ENCODE data around the gene ZC3HAV1L.

ZC3HAV1L gene

DNA sequence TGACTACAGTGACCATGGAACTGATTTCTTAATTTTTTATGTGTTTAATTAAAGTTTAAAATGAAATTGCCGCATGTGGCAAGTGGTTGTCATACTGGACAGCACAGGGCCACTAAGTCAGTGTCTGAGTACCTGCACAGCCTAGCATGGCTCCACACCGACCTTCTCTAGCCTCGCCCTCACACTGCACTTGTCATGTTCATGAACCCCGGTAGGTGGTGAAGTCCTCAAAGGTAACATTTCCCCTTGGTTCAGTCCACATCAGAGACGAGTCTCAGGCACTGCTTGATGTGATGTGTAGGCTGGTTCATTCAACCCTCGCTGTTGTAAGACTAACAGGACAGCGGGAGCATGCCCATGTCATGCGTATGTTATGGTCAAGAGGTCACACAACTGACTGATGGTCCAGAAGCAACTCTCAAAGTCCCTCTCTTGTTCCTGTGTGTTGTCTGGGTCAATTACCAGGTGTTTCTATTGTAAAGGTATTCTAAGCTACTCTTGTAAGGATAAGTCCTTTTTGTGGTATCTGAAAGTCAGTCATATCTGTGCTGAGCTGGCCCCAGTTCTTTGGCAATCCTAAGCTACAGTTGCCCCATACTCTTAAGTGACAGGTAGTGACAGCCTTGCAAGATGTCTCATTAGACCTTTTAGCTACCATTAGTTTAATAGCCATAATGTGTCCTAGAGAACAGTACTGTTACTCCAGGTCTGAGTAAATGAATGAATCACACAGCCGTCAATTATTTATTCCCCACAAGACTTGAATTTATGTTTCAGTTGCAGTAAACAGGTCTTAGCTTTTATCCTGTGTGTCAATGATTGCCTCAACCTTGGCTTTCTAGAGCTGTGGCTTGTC lies 32.9 kb upstream of the ZC3HAV1L start:
- Histone ChIP-seq H4K12ac (ENCODE audit: low read depth, low read length) (no peak overlapping the region), H3K9me3 (ENCODE audit: insufficient read depth, low read depth, low read length) (peaks cover 3% of the 10 kb centered on the region), H3K79me2 (ENCODE audit: control insufficient read depth, insufficient read depth, low read length, poor library complexity) (no peaks in the 10 kb centered on the region), H3K4me2 (ENCODE audit: low read length) (no peak overlapping the region), H2BK12ac (ENCODE audit: low read length) (no peak overlapping the region), H2BK5ac (ENCODE audit: low read depth, low read length, poor library complexity) (no peak overlapping the region), H3K9ac (ENCODE audit: low read length) (no peak overlapping the region), H3K36me3 (ENCODE audit: control insufficient read depth in 1 of 2, insufficient read depth in 2 of 2, low read length in 2 of 2) (peaks cover 5 to 15% of the 10 kb centered on the region in 2 experiments), H3K14ac (ENCODE audit: low read length) (no peak overlapping the region), H3K79me1 (ENCODE audit: low read length) (no peaks in the 10 kb centered on the region), H3K27me3 (ENCODE audit: insufficient read depth, low read length) (no peaks in the 10 kb centered on the region), H3K18ac (ENCODE audit: low read length) (no peak overlapping the region), H3K27ac (ENCODE audit: low read depth, low read length) (no peak overlapping the region), H2AK5ac (ENCODE audit: low read length) (no peak overlapping the region), H3K4ac (ENCODE audit: low read depth, low read length) (no peak overlapping the region), H2BK120ac (ENCODE audit: insufficient read depth, low read length, poor library complexity) (no peak overlapping the region), H3K23ac (ENCODE audit: low read length) (no peak overlapping the region), H3K4me1 (ENCODE audit: control insufficient read depth in 1 of 2, insufficient read depth in 2 of 2, low read length in 2 of 2) (no peaks in the 10 kb centered on the region), H4K91ac (ENCODE audit: low read depth, low read length) (no peak overlapping the region), H3K4me3 (ENCODE audit: low read depth, low read length) (no peak overlapping the region), H2AFZ (ENCODE audit: insufficient read depth, low read length, poor library complexity) (no peak overlapping the region), H4K8ac (ENCODE audit: low read depth, low read length) (no peak overlapping the region)
- WGBS (ENCODE audit: extremely low coverage, insufficient coverage, insufficient read length) = no CpG with 5 or more reads among the region's 9 CpGs
- no peak for DNase-seq

DNA sequence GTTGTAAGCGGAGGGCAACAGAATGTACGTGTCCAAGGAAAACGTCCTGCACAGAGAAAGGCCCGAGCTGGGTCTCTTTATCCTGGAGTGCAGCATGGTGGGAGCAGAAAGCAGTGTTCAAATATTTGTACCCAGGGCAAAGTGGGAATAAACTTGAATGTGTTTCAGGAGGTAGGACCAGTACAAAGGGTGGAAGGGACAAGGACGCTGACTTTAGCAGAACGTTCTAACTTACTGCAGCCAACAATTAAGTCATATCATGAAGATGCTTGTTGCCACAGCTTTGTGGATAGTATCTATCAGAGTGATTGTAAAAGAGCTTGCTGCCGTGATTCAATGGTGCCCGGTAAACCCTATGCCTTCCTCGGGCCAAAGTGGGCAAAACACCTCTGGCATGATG lies 30.5 kb upstream of the ZC3HAV1L start:
- no peak overlapping the region for H4K12ac ChIP-seq (ENCODE audit: low read depth, low read length)

DNA sequence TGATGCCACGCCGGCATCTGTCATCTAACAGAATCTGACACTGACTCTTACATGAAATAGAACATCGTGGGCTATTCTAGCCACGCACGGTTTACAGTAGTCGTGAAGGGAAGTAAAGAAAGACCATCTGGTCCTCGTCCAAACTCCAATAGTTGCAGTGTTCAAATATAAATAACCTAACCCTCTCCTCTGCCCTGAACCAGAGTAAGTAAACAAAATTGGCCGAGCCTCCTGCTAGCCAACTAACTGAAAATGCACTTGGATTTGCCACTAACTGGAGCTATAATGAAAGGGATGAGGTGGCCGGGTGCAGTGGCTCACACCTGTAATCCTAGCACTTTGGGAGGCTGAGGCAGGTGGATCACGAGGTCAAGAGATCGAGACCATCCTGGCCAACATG lies 29.5 kb upstream of the ZC3HAV1L start:
- no peaks in the 10 kb centered on the region for H3K79me2 ChIP-seq (ENCODE audit: control insufficient read depth, insufficient read depth, low read length, poor library complexity)
- no peaks in the 10 kb centered on the region for H3K27me3 ChIP-seq (ENCODE audit: insufficient read depth, low read length)
- no peak overlapping the region for H3K27ac ChIP-seq (ENCODE audit: low read depth, low read length)
- no peak overlapping the region for H2AK5ac ChIP-seq (ENCODE audit: low read length)
- no peak overlapping the region for H3K18ac ChIP-seq (ENCODE audit: low read length)
- no CpG with 5 or more reads among the region's 11 CpGs for WGBS (ENCODE audit: extremely low coverage, insufficient coverage, insufficient read length)
- no peaks in the 10 kb centered on the region for H3K4me1 ChIP-seq (ENCODE audit: control insufficient read depth in 1 of 2, insufficient read depth in 2 of 2, low read length in 2 of 2)
- no peak for DNase-seq
- no peak overlapping the region for H3K4me2 ChIP-seq (ENCODE audit: low read length)
- H3K9ac ChIP-seq (ENCODE audit: low read length) = no peak overlapping the region
- no peak overlapping the region for H3K4me3 ChIP-seq (ENCODE audit: low read depth, low read length)
- no peak overlapping the region for H3K14ac ChIP-seq (ENCODE audit: low read length)
- no peak overlapping the region for H3K4ac ChIP-seq (ENCODE audit: low read depth, low read length)
- no peak overlapping the region for H3K23ac ChIP-seq (ENCODE audit: low read length)
- H3K9me3 ChIP-seq (ENCODE audit: insufficient read depth, low read depth, low read length) = peaks cover 3% of the 10 kb centered on the region
- H2AFZ ChIP-seq (ENCODE audit: insufficient read depth, low read length, poor library complexity) = no peak overlapping the region
- no peak overlapping the region for H2BK5ac ChIP-seq (ENCODE audit: low read depth, low read length, poor library complexity)
- no peak overlapping the region for H4K91ac ChIP-seq (ENCODE audit: low read depth, low read length)
- no peak overlapping the region for H4K12ac ChIP-seq (ENCODE audit: low read depth, low read length)
- peaks cover 5 to 13% of the 10 kb centered on the region in 2 experiments for H3K36me3 ChIP-seq (ENCODE audit: control insufficient read depth in 1 of 2, insufficient read depth in 2 of 2, low read length in 2 of 2)
- H2BK120ac ChIP-seq (ENCODE audit: insufficient read depth, low read length, poor library complexity) = no peak overlapping the region
- H3K79me1 ChIP-seq (ENCODE audit: low read length) = no peaks in the 10 kb centered on the region
- H4K8ac ChIP-seq (ENCODE audit: low read depth, low read length) = no peak overlapping the region
- no peak overlapping the region for H2BK12ac ChIP-seq (ENCODE audit: low read length)

More for the DNA sequence above, 30.5 kb upstream of the ZC3HAV1L start:
- Histone ChIP-seq H3K4me2 (ENCODE audit: low read length) (no peak overlapping the region), H3K4me1 (ENCODE audit: control insufficient read depth in 1 of 2, insufficient read depth in 2 of 2, low read length in 2 of 2) (no peaks in the 10 kb centered on the region), H3K23ac (ENCODE audit: low read length) (no peak overlapping the region), H3K14ac (ENCODE audit: low read length) (no peak overlapping the region), H3K4ac (ENCODE audit: low read depth, low read length) (no peak overlapping the region), H4K91ac (ENCODE audit: low read depth, low read length) (no peak overlapping the region), H2AFZ (ENCODE audit: insufficient read depth, low read length, poor library complexity) (no peak overlapping the region), H3K27me3 (ENCODE audit: insufficient read depth, low read length) (no peaks in the 10 kb centered on the region), H3K27ac (ENCODE audit: low read depth, low read length) (no peak overlapping the region), H3K36me3 (ENCODE audit: control insufficient read depth in 1 of 2, insufficient read depth in 2 of 2, low read length in 2 of 2) (peaks cover 5 to 13% of the 10 kb centered on the region in 2 experiments), H3K79me1 (ENCODE audit: low read length) (no peaks in the 10 kb centered on the region), H2AK5ac (ENCODE audit: low read length) (no peak overlapping the region), H3K18ac (ENCODE audit: low read length) (no peak overlapping the region), H2BK12ac (ENCODE audit: low read length) (no peak overlapping the region), H3K9ac (ENCODE audit: low read length) (no peak overlapping the region), H3K79me2 (ENCODE audit: control insufficient read depth, insufficient read depth, low read length, poor library complexity) (no peaks in the 10 kb centered on the region), H2BK120ac (ENCODE audit: insufficient read depth, low read length, poor library complexity) (no peak overlapping the region), H3K9me3 (ENCODE audit: insufficient read depth, low read depth, low read length) (peaks cover 3% of the 10 kb centered on the region), H4K8ac (ENCODE audit: low read depth, low read length) (no peak overlapping the region), H3K4me3 (ENCODE audit: low read depth, low read length) (no peak overlapping the region), H2BK5ac (ENCODE audit: low read depth, low read length, poor library complexity) (no peak overlapping the region)
- DNase-seq = no peak
- WGBS (ENCODE audit: extremely low coverage, insufficient coverage, insufficient read length) = no CpG with 5 or more reads among the region's 9 CpGs

DNA sequence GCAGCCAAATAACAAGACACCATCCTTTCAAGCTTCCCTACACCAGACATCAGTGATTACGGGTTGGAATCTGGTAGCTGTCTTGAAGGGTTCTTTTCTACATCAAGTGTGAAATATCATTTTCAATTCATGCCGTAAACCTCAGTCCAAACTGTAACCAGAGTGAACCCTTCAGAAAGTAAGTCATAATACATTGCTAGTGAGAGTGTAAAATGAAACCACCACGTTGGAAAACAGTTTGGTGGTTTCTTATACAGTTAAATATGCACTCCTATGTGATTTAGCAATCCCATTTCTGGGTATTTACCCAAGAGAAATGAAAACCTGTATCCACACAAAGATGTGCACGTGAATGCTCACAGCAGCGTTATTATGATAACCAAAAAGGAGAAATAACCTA lies 25.6 kb upstream of the ZC3HAV1L start:
- Histone ChIP-seq H3K36me3 (ENCODE audit: control insufficient read depth in 1 of 2, insufficient read depth in 2 of 2, low read length in 2 of 2) (peaks cover 6 to 7% of the 10 kb centered on the region in 2 experiments), H2AK5ac (ENCODE audit: low read length) (no peak overlapping the region), H3K79me2 (ENCODE audit: control insufficient read depth, insufficient read depth, low read length, poor library complexity) (no peaks in the 10 kb centered on the region), H3K27ac (ENCODE audit: low read depth, low read length) (no peak overlapping the region), H3K79me1 (ENCODE audit: low read length) (no peaks in the 10 kb centered on the region), H3K18ac (ENCODE audit: low read length) (no peak overlapping the region), H4K12ac (ENCODE audit: low read depth, low read length) (no peak overlapping the region), H2BK5ac (ENCODE audit: low read depth, low read length, poor library complexity) (no peak overlapping the region), H3K23ac (ENCODE audit: low read length) (no peak overlapping the region), H3K9me3 (ENCODE audit: insufficient read depth, low read depth, low read length) (no peaks in the 10 kb centered on the region), H4K91ac (ENCODE audit: low read depth, low read length) (no peak overlapping the region), H3K4ac (ENCODE audit: low read depth, low read length) (no peak overlapping the region), H3K27me3 (ENCODE audit: insufficient read depth, low read length) (no peaks in the 10 kb centered on the region), H3K4me3 (ENCODE audit: low read depth, low read length) (no peak overlapping the region), H3K4me1 (ENCODE audit: control insufficient read depth in 1 of 2, insufficient read depth in 2 of 2, low read length in 2 of 2) (no peaks in the 10 kb centered on the region), H2AFZ (ENCODE audit: insufficient read depth, low read length, poor library complexity) (no peak overlapping the region), H3K14ac (ENCODE audit: low read length) (no peak overlapping the region), H2BK120ac (ENCODE audit: insufficient read depth, low read length, poor library complexity) (no peak overlapping the region), H3K9ac (ENCODE audit: low read length) (no peak overlapping the region), H2BK12ac (ENCODE audit: low read length) (no peak overlapping the region), H4K8ac (ENCODE audit: low read depth, low read length) (no peak overlapping the region), H3K4me2 (ENCODE audit: low read length) (no peak overlapping the region)
- no peak for DNase-seq
- WGBS (ENCODE audit: extremely low coverage, insufficient coverage, insufficient read length) = no CpG with 5 or more reads among the region's 5 CpGs

Measured in trophoblast cell (in vitro differentiated cells and primary cell).